Bronchial epithelial cell (primary cell): ENCODE data around the gene SNTB2. TPM values are rescaled to one million over a fixed set of nuclear protein-coding genes. Genes with fewer than 3 reads are reported as not detected.
A peak's percentile ranks its signal among the peaks of the same experiment; 100 is the strongest.

Experiments used
- DNase-seq: peaks from one replicate; pipeline ENCODE4 v3.0.0-alpha.2; 2010; ENCODE audit warnings: low read depth
- FAIRE-seq: peaks from 2 replicates; lab custom pipeline; 2011; peaks lifted over from hg19 to GRCh38; lab: Jason Lieb, UNC
- H3K27me3 ChIP-seq: 2 replicates; pipeline ENCODE4 v1.5.1; 2011; ENCODE audit warnings: low read length; ENCODE audit not compliant: control insufficient read depth, insufficient read depth
- H3K36me3 ChIP-seq: 2 replicates; pipeline ENCODE4 v1.5.1; 2011; ENCODE audit warnings: low read length; ENCODE audit not compliant: control insufficient read depth, insufficient read depth
- H3K4me3 ChIP-seq: 2 replicates; pipeline ENCODE4 v1.5.1; 2011; ENCODE audit warnings: mild to moderate bottlenecking, low read depth, low read length, control low read depth
- total RNA-seq: library from RNA; depleted of rRNA; stranded (reverse); fragments of >200 nt; gene quantifications from 2 replicates; pipeline ENCODE4 v1.2.1, GENCODE V29; 2014
- TF ChIP-seq, protein P1 (sequence below): IDR thresholded peaks from 2 replicates; pipeline ENCODE4 v1.5.1; 2011; ENCODE audit warnings: mild to moderate bottlenecking, moderate library complexity, low read length, control low read depth, inconsistent platforms; ENCODE audit not compliant: insufficient read depth, severe bottlenecking

SNTB2 gene
- total RNA-seq, 1 donor from 2014 or later = 10.5 TPM

- FAIRE-seq (peak; percentile 58), DNase-seq (no peak)
- TF ChIP-seq, protein P1, sequence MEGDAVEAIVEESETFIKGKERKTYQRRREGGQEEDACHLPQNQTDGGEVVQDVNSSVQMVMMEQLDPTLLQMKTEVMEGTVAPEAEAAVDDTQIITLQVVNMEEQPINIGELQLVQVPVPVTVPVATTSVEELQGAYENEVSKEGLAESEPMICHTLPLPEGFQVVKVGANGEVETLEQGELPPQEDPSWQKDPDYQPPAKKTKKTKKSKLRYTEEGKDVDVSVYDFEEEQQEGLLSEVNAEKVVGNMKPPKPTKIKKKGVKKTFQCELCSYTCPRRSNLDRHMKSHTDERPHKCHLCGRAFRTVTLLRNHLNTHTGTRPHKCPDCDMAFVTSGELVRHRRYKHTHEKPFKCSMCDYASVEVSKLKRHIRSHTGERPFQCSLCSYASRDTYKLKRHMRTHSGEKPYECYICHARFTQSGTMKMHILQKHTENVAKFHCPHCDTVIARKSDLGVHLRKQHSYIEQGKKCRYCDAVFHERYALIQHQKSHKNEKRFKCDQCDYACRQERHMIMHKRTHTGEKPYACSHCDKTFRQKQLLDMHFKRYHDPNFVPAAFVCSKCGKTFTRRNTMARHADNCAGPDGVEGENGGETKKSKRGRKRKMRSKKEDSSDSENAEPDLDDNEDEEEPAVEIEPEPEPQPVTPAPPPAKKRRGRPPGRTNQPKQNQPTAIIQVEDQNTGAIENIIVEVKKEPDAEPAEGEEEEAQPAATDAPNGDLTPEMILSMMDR = no peak
- Histone ChIP-seq H3K27me3 (no peaks in the 10 kb centered on the region), H3K4me3 (no peak overlapping the region), H3K36me3 (peaks cover 62% of the 10 kb centered on the region)
Observed at GRCh38 chr16:69319826-69320739, 133.1 kb downstream of the SNTB2 start.

DNA sequence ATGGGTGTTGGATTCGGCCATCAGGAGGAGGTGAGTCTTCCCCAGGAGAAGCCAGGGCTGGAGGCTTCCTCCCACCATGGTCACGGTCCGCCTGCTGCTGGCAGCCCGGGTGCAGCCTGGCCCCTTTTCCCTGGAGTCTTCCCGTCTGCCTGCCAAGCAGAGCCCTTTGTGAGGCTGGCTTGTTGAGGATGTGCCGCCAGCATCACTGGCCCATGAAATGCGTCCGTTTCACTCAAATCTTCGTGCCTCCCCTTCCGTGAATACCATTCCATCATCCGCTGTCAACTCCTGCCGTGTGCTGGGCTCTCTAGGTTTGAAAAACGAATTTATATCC, 133.7 kb downstream of the SNTB2 start:
- TF ChIP-seq, protein P1 = no peak
- DNase-seq (no peak), FAIRE-seq (no peak)
- peaks cover 59% of the 10 kb centered on the region for H3K36me3 ChIP-seq
- H3K27me3 ChIP-seq = no peaks in the 10 kb centered on the region
- no peak overlapping the region for H3K4me3 ChIP-seq

- TF ChIP-seq, protein P1 = no peak
- FAIRE-seq (no peak), DNase-seq (no peak)
- Histone ChIP-seq H3K4me3 (no peak overlapping the region), H3K36me3 (peaks cover 58% of the 10 kb centered on the region), H3K27me3 (no peaks in the 10 kb centered on the region)
Observed at GRCh38 chr16:69321080-69321479, 134.1 kb downstream of the SNTB2 start.

GRCh38 chr16:69322343-69322742, 135.4 kb downstream of the SNTB2 start:
- no peak for FAIRE-seq
- TF ChIP-seq, protein P1 = no peak
- Histone ChIP-seq H3K36me3 (peaks cover 47% of the 10 kb centered on the region), H3K4me3 (no peak overlapping the region), H3K27me3 (no peaks in the 10 kb centered on the region)
- DNase-seq = no peak

- no peak for FAIRE-seq
- H3K27me3 ChIP-seq = no peaks in the 10 kb centered on the region
- TF ChIP-seq, protein P1 = no peak
- peaks cover 44% of the 10 kb centered on the region for H3K36me3 ChIP-seq
- no peak overlapping the region for H3K4me3 ChIP-seq
- DNase-seq = no peak
Observed at GRCh38 chr16:69323415-69323814, 136.5 kb downstream of the SNTB2 start.
